Measurements from ENCODE around the gene ADAMTS9. TPM values are rescaled to one million over a fixed set of nuclear protein-coding genes. Genes with fewer than 3 reads are reported as not detected.

The ADAMTS9 gene
- total and polyA plus RNA-seq, 9 of the 15 experiments (the other 6 are each of a cell fraction or from before 2014, with no cell fraction given), result 0.05 to 0.32 (median 0.13) TPM; not detected in 2

GRCh38 chr3:64588380-64588779 is 99.4 kb downstream of the ADAMTS9 start:
- FAIRE-seq (no peak), ATAC-seq (no peak), DNase-seq (ENCODE audit: extremely low read depth in 1 of 4, low spot score in 3 of 4) (no peak)
- intact Hi-C loops (cut with micrococcal nuclease), result no loop called here
- H2AFZ ChIP-seq (ENCODE audit: low read depth, low read length), result no peak overlapping the region
- ChIA-PET CTCF (ENCODE audit: low intra/inter-chr PET ratio) (no interaction called here), POLR2A (no interaction called here)
- no peak overlapping the region for H3K27ac ChIP-seq (ENCODE audit: extremely low read depth, low read depth, low read length)
- no TSS peak for BruUV-seq (replicated peaks)
- no peak overlapping the region for H3K4me3 ChIP-seq
- no peaks in the 10 kb centered on the region; a peak in 1 of 5 replicates for H3K27me3 ChIP-seq (ENCODE audit: control insufficient read depth in 2 of 2, insufficient read depth in 2 of 2, low read length in 2 of 2)
- H3K9me3 ChIP-seq (replicated peaks; ENCODE audit: control insufficient read depth, insufficient read depth, low read depth, low read length), result no peaks in the 10 kb centered on the region
- 0% methylated on average over 1 of the region's 1 CpG for WGBS (ENCODE audit: insufficient coverage, low coverage, missing lambda C conversion rate)
- no peak overlapping the region for H3K4me2 ChIP-seq (ENCODE audit: insufficient read depth, low read length)
- H3K4me1 ChIP-seq (replicated peaks in 1 of 2; ENCODE audit: control insufficient read depth in 2 of 2, insufficient read depth in 2 of 2, low read length in 2 of 2), result no peaks in the 10 kb centered on the region
- H3K79me2 ChIP-seq (ENCODE audit: control insufficient read depth, insufficient read depth, low read length), result no peaks in the 10 kb centered on the region
- H4K20me1 ChIP-seq (replicated peaks; ENCODE audit: control insufficient read depth, insufficient read depth, low read length), result no peaks in the 10 kb centered on the region
- in situ Hi-C loops (cut with MboI), result no loop called here
- no peaks in the 10 kb centered on the region for H3K36me3 ChIP-seq (ENCODE audit: control insufficient read depth, insufficient read depth, low read length)
- H3K9me1 ChIP-seq (ENCODE audit: control insufficient read depth, insufficient read depth, low read length), result no peaks in the 10 kb centered on the region
- TF ChIP-seq ZNF785 (CRISPR knock-in tag; IDR thresholded peaks at IDR 0.05) (no peak), ZBTB11 (CRISPR knock-in tag; IDR thresholded peaks at IDR 0.05) (peak in 1 of 3 experiments; percentile 47; a peak in 1 of 6 replicates), ZNF592 (IDR thresholded peaks at IDR 0.05) (no peak), TFAP4 (CRISPR knock-in tag; IDR thresholded peaks at IDR 0.05; ENCODE audit: borderline replicate concordance) (no peak)
- no peak overlapping the region for H3K9ac ChIP-seq (ENCODE audit: insufficient read depth in 1 of 2, low read depth in 2 of 2, low read length in 2 of 2)

Measured in K562 (cell line).